AG04449 (cell line): Measurements from ENCODE around the gene MYO19.

Experiments
- CTCF ChIA-PET: fragments of 350-600 bp; formaldehyde crosslinking; extraction: SDS; loops from one replicate; lab custom pipeline; 2021; ENCODE audit warnings: antibody characterized with exemption; lab: Yijun Ruan, JAX
- POLR2A ChIA-PET: fragments of 400-600, 350-600 bp; formaldehyde crosslinking; extraction: SDS; loops from one replicate; lab custom pipeline; 2020; ENCODE audit warnings: antibody characterized with exemption, inconsistent platforms; lab: Yijun Ruan, JAX
- DNase-seq: peaks from one replicate; pipeline ENCODE4 v3.0.0-alpha.2; 2010; ENCODE audit warnings: low read depth, low spot score
- H3K4me3 ChIP-seq: 2 replicates; pipeline ENCODE4 v1.5.1; 2011; ENCODE audit warnings: low read depth, mild to moderate bottlenecking, control low read depth, low read length
- TF ChIP-seq, protein P1 (sequence below): IDR thresholded peaks from one replicate; pipeline ENCODE4 v1.5.1; 2011; ENCODE audit warnings: mild to moderate bottlenecking, moderate library complexity, low read length, control low read depth, inconsistent platforms; ENCODE audit not compliant: insufficient read depth; ENCODE audit errors: missing control alignments

MYO19 gene

DNA sequence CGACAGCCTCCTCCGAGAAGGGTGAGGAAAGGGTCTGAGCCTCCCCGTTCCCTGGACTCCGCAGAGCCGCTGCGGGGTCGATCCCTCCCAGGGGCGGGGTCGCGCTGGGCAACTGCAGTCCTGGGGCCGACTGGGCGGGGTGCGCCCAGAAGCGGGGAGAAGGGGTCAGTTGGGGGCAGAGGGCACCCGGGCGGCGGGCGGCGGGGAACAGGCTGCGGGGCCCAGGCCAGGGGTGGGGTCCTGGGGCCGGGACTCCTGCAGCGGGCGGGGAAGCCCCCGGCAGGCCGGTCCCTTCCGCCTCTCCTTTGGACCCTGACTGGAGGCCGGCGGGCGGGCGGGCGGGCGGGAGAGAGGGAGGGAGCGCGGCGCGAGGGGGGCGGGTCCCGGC, 10.4 kb upstream of the MYO19 start:
- DNase-seq = no peak
- POLR2A ChIA-PET = interaction anchor here (0.5 to 1.4 kb wide), 5 partner anchors 10 to 56 kb away, joined by 3 to 19 read pairs (median 4); partner anchors contain the start of genes DHRS11, MRM1, MYO19 and PIGW
- TF ChIP-seq, protein P1, sequence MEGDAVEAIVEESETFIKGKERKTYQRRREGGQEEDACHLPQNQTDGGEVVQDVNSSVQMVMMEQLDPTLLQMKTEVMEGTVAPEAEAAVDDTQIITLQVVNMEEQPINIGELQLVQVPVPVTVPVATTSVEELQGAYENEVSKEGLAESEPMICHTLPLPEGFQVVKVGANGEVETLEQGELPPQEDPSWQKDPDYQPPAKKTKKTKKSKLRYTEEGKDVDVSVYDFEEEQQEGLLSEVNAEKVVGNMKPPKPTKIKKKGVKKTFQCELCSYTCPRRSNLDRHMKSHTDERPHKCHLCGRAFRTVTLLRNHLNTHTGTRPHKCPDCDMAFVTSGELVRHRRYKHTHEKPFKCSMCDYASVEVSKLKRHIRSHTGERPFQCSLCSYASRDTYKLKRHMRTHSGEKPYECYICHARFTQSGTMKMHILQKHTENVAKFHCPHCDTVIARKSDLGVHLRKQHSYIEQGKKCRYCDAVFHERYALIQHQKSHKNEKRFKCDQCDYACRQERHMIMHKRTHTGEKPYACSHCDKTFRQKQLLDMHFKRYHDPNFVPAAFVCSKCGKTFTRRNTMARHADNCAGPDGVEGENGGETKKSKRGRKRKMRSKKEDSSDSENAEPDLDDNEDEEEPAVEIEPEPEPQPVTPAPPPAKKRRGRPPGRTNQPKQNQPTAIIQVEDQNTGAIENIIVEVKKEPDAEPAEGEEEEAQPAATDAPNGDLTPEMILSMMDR = no peak
- H3K4me3 ChIP-seq = peak overlapping the region; percentile 99
- CTCF ChIA-PET = interaction anchor here (1.5 to 1.7 kb wide), 2 partner anchors 10 to 57 kb away, joined by 4 to 10 read pairs; partner anchors contain the start of genes MRM1, MYO19 and PIGW

DNA sequence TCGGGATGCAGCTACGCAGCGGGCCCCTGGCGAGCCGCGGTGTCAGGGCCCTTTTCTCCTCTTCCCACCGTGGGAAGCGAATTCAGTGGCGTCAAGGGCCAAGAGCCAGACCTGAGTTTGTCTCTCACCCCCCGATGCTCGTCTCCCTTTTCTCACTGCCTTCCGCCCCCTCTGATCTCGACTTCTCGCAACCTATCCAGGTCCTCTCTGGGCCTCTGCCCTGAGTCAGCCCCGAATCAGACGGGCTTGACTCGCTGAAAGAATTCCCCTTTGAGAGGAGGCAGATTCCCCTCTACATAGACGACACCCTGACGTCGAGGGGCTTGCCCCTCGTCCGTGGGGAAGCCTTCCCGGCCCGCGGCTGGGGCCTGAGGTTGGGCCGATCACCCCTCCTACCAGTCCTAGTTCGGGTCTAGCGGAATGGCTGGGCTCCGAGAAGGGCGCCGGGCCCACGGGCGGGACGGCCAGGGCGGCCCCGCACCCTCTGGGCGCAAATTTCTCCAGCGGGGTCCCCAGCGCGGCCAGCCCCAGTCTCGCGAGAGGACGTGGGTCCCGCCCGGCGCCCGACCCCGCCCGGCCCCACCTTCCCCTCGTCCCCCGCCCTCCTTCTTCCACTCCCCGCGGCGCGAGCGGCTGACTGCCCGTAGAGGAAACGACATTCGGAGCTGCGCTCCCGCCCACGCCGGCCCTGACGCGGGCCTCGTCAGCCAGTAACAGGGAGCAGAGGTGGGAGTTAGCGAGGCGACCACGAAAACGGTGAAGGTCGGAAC, 9.8 kb upstream of the MYO19 start, which contains the start of gene GGNBP2:
GGNBP2 (plus strand) TSS at position 613 of the 770 bp plus-strand sequence. CDS start 806 bp downstream, outside the sequence.
- DNase-seq = no peak
- TF ChIP-seq, protein P1 = no peak
- CTCF ChIA-PET = interaction anchor here (0.8 to 1.4 kb wide), 3 partner anchors 9 to 61 kb away, joined by 3 to 4 read pairs (median 4); partner anchors contain the start of gene PIGW
- peak within 1 kb of the TSS; percentile 99 for H3K4me3 ChIP-seq
- POLR2A ChIA-PET = interaction anchor here (1.0 to 1.4 kb wide), 3 partner anchors 10 to 47 kb away, joined by 3 to 19 read pairs (median 11); partner anchors contain the start of genes DHRS11, MYO19 and PIGW

DNA sequence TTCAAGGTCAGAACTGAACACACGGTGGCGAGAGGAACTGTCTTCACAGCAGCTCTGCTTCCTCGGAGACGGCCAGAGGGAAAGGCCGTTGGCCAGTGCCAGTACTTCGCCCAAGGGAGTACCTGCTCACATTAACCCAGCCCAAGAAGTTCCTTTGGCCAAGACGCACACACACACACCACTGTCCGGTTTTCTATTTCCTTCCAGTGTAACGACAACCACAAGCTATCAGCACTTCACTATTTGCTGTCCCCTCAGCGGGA, 9.3 kb upstream of the MYO19 start:
- POLR2A ChIA-PET = interaction anchor here (1.1 to 1.2 kb wide), 2 partner anchors 10 to 59 kb away, joined by 3 to 11 read pairs; partner anchors contain the start of genes MYO19 and PIGW
- CTCF ChIA-PET = interaction anchor here (0.8 to 1.4 kb wide), 4 partner anchors 9 to 61 kb away, joined by 3 to 4 read pairs (median 4); partner anchors contain the start of gene PIGW
- H3K4me3 ChIP-seq = peak overlapping the region; percentile 99
- no peak for DNase-seq
- TF ChIP-seq, protein P1 = peak; percentile 20

DNA sequence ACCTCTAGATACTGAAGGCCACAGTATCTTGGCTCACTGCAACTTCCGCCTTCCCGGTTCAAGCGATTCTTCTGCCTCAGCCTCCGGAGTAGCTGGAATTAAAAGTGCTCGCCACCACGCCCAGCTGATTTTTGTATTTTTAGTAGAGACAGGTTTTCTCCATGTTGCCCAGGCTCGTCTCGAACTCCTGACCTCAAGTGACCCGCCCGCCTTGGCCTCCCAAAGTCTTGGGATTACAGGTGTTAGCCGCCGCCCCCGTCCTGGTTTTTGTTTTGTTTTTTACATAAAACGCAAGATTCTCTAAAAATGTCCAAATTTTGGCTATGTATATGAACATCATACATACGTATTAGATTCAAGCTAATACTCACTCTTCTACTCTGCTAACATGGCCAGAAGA, 8.1 kb upstream of the MYO19 start:
- ChIA-PET CTCF (interaction anchor here (1.1 to 1.3 kb wide), 3 partner anchors 9 to 59 kb away, joined by 3 to 4 read pairs (median 4); partner anchors contain the start of gene MRM1), POLR2A (interaction anchor here (1.1 kb wide), 1 partner anchor 60 kb away, joined by 3 read pairs; no protein-coding TSS in a partner anchor)
- DNase-seq = no peak
- TF ChIP-seq, protein P1 = no peak
- H3K4me3 ChIP-seq = no peak overlapping the region

DNA sequence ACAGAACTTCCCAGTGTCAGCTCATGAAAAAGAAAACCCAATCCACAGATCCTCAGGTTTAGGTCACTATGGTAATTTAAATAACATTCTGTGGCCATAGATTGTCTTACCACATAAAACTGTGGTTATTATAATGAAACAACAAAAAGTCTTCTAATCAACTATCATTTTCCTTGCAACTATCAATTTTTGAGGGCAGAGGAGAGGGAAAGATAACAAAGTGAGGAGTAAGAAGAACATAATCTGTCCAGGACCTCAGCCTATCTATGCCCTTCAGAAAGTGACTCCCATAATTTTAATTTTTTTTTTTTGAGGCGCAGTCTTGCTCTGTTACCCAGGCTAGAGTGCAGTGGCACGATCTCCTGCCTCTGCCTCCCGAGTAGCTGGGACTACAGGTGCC, 6.0 kb upstream of the MYO19 start:
- CTCF ChIA-PET = interaction anchor here (0.6 kb wide), 1 partner anchor 1218 kb away, joined by 3 read pairs; no protein-coding TSS in a partner anchor
- no peak for DNase-seq
- no peak overlapping the region for H3K4me3 ChIP-seq
- POLR2A ChIA-PET = no interaction called here
- TF ChIP-seq, protein P1 = no peak

DNA sequence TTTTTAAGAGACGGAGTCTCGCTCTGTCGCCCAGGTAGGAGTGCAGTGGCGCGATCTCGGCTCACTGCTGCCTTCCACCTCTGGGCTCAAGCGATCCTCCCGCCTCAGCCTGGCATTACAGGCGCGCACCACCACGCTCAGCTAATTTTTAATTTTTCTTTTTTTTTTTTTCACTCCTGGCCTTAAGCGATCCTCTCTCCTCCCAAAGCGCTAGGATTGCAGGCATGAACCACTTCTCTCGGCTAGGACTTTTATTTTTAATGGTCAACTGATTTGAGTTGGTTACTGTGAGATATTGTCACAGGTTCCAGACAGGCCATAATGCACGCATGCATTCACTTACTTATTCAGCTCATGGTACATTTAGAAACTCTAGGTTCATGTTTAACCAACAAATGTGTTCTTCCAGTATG, 1.0 kb upstream of the MYO19 start:
- no peak for DNase-seq
- CTCF ChIA-PET = interaction anchor here (1.4 kb wide), 2 partner anchors 8 to 10 kb away, joined by 4 read pairs; no protein-coding TSS in a partner anchor
- POLR2A ChIA-PET = interaction anchor here (1.0 to 2.4 kb wide), 3 partner anchors 10 to 28 kb away, joined by 3 to 19 read pairs (median 4); no protein-coding TSS in a partner anchor
- peak overlapping the region; percentile 94 for H3K4me3 ChIP-seq
- TF ChIP-seq, protein P1 = no peak
